CD4-positive, alpha-beta T cell treated with Interleukin-4 for 1 hour (primary cell): Measurements from ENCODE around the gene SON.
"Not testable (repeated sequence)": the region's sequence is repeated elsewhere in the genome, so short reads cannot be mapped to it uniquely, and the experiment has no call there.

Source experiments
- DNase-seq, 2 donors: peaks; one replicate each; pipeline ENCODE4 v3.0.0-alpha.2; 2020 to 2022

The SON gene

GRCh38 chr21:33572350-33572749 lies 29.5 kb downstream of the SON start:
- no peak for DNase-seq

GRCh38 chr21:33576741-33577141 lies 33.9 kb downstream of the SON start:
- DNase-seq: not testable (repeated sequence)

GRCh38 chr21:33578214-33578613 lies 35.4 kb downstream of the SON start:
- DNase-seq: no peak

- DNase-seq: no peak
Observed at GRCh38 chr21:33578959-33579542, 36.2 kb downstream of the SON start.

- DNase-seq: no peak
Observed at GRCh38 chr21:33584455-33584854, 41.6 kb downstream of the SON start.

- no peak for DNase-seq
Observed at GRCh38 chr21:33586927-33587326, 44.1 kb downstream of the SON start.

- peak in 1 of 2 donors; percentile 18 for DNase-seq
Observed at GRCh38 chr21:33587792-33588484, 45.1 kb downstream of the SON start.

- peak; percentile 84 to 88 for DNase-seq
Observed at GRCh38 chr21:33588485-33589335, 45.9 kb downstream of the SON start, which contains the start of gene DONSON. DONSON (minus strand) TSS chr21:33588684; CDS start chr21:33588641, 43 bp downstream.

- DNase-seq: no peak
Observed at GRCh38 chr21:33598051-33598450, 55.2 kb downstream of the SON start.

- no peak for DNase-seq
Observed at GRCh38 chr21:33608559-33608958, 65.7 kb downstream of the SON start.

- no peak for DNase-seq
Observed at GRCh38 chr21:33611006-33611744, 68.3 kb downstream of the SON start.

- not testable (repeated sequence) for DNase-seq
Observed at GRCh38 chr21:33617565-33617964, 74.7 kb downstream of the SON start.

GRCh38 chr21:33618407-33618806 lies 75.6 kb downstream of the SON start:
- no peak for DNase-seq

GRCh38 chr21:33619726-33620125 lies 76.9 kb downstream of the SON start:
- no peak for DNase-seq

- DNase-seq: no peak
Observed at GRCh38 chr21:33622253-33622652, 79.4 kb downstream of the SON start.

- not testable (repeated sequence) for DNase-seq
Observed at GRCh38 chr21:33626151-33626550, 83.3 kb downstream of the SON start.
